Transverse colon (tissue), 4 donors: Measurements from ENCODE around the gene MED25.

Experiments used
- CTCF ChIP-seq, 5 experiments: fragments of 200-600 bp in 3 of 5; fragments of 450-650 bp in 2 of 5; sonication (generic) in 3 of 5; IDR thresholded peaks; 1 replicate in 2 of 5; 2 replicates in 3 of 5; pipeline ENCODE4 v1.5.1; 2016 to 2017; ENCODE audit warnings: antibody characterized with exemption in 5 of 5, inconsistent platforms in 3 of 5, mild to moderate bottlenecking in 2 of 5, moderate library complexity in 1 of 5
- EP300 ChIP-seq: sonication (generic); formaldehyde crosslinking; IDR thresholded peaks from one replicate; pipeline ENCODE4 v1.6.1; 2017; ENCODE audit warnings: antibody characterized with exemption, low read depth
- POLR2AphosphoS5 ChIP-seq, 3 donors: sonication (generic); formaldehyde crosslinking; IDR thresholded peaks; one replicate each; pipeline ENCODE4 v1.6.1; 2016; ENCODE audit warnings: antibody characterized with exemption in 3 of 3

- no peak for TF ChIP-seq CTCF (IDR thresholded peaks at IDR 0.05)
- no peak for TF ChIP-seq POLR2AphosphoS5 (IDR thresholded peaks at IDR 0.05)
- TF ChIP-seq EP300: no peak
Observed at GRCh38 chr19:49861541-49862378, 43.7 kb downstream of the MED25 start.
